GM18873 (cell line): ENCODE data around the gene TLR6.
A peak's percentile ranks its signal among the peaks of the same experiment; 100 is the strongest.

Experiments used
- ATAC-seq: cut with Tn5 transposase; IDR thresholded peaks from one replicate; pipeline ENCODE4 v1.9.1; 2021; ENCODE audit warnings: mild to moderate bottlenecking, moderate library complexity, moderate number of reproducible peaks; ENCODE audit not compliant: unreplicated experiment, low FRiP score

Gene TLR6

DNA sequence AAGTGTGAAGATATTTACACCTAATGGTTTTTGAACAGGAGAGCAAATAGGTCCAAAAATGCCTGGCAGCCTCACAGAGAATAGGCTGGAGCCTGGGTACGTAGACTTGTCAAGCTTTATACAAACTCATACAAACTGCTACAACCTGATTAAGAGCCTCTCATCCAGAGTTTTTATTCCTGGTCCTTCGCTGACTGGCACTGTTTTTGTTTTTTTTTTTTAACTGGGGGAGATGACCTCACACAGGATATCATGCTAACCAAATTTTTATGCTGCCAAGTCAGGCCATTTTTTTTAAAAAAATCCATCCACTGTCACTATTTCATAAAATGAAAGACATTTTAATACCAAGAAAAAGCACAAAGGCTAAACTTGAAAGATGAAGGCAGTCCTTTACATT, 12.9 kb upstream of the TLR6 start:
- ATAC-seq: no peak

GRCh38 chr4:38868059-38868960, 11.7 kb upstream of the TLR6 start:
- no peak for ATAC-seq

DNA sequence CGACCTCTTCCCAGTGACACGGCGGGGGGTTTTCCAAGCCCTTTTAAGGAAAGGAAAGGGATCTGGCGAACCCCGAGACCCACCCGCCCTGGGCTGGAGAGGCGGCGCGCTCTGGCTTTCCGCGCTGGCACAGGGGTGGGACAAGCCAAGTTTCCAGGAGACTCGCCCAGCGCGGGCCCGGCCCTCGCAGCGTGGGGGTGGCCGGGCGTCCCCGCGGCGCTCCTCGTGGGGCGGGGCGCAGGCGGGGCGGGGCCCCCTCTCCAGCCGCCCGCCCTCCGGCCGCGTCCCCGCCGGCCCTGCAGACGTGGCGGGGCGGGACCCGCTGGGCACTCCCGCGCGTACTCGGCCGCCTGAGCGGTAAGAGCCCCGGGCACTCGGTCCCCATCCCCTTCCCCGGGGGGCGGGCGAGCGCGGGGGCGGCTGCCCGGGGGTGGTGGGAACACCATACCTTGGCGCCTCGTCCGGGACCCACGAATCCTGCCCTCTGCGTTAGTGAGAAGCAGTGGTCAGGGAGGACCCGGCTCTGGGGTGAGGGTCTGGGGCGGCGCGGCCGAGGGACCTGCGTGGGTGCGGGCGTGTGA, 11.0 kb upstream of the TLR6 start, which contains the start of gene FAM114A1:
Gene FAM114A1 (plus strand): TSS at position 329 of the 581 bp plus-strand sequence. CDS start 10,273 bp downstream, outside the sequence.
- ATAC-seq: no peak

- no peak for ATAC-seq
Observed at GRCh38 chr4:38866973-38867477, 10.4 kb upstream of the TLR6 start.

DNA sequence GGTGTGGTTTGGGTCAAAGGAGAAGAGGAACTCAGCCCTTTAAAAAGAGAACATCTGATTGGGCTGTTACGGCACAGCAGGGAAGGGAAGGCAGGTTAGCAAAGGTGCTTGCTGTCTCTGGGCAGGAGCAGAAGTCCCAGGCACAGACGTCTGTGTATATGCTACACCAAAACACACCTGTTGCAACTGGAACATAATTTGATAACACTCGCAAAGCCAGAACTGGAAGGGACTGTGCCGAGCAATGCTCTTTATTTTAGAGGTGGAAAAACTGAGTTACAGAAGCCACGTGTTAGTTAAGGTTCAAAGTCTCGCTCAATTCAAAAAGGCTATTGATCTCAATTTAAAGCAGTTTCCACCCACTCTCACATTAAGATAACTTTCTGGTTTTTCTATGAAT, 8.8 kb upstream of the TLR6 start:
- ATAC-seq: no peak

DNA sequence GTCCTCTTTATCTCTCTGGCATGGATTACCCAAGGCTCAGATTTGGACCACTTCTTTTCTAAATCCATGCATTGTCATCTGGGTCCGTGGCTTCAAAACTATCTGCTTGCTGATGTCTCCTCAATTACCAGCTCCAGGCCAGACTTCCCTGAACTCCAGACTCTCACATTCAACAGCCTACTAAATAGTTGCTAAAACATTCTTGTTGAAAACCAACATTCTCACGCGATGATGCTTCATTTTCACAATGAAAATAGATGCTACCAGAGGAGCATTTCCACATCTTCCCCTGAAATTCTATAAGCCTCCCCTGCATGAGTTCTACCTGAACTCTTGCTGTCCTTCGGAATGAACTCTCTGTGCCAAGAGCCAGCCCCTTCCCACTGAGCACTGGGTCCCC, 5.2 kb upstream of the TLR6 start:
- ATAC-seq: no peak

GRCh38 chr4:38860788-38861424, 4.3 kb upstream of the TLR6 start:
- peak; percentile 42 for ATAC-seq

DNA sequence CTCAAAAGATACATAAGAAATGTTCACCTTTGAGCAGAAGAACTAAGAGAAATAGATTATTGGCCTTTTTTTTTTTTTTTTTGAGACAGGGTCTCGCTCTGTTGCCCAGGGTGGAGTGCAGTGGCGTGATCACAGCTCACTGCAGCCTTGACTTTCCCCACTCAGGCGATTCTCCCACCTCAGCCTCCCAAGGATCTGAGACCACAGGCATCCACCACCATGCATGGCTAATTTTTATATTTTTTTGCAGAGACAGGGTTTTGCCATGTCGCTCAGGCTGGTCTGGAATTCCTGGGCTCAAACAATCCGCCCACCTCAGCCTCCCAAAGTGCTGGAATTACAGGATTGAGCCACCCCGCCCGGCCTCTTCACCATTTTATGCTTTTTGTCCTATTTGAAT, 2.9 kb upstream of the TLR6 start:
- no peak for ATAC-seq

GRCh38 chr4:38858097-38858420, 1.4 kb upstream of the TLR6 start:
- ATAC-seq: no peak

- ATAC-seq: peak; percentile 48
Observed at GRCh38 chr4:38857354-38858096, 908 bp upstream of the TLR6 start.

GRCh38 chr4:38856046-38856445, 571 bp downstream of the TLR6 start:
- no peak for ATAC-seq

- ATAC-seq: no peak
Observed at GRCh38 chr4:38855466-38855865, 1.2 kb downstream of the TLR6 start.

DNA sequence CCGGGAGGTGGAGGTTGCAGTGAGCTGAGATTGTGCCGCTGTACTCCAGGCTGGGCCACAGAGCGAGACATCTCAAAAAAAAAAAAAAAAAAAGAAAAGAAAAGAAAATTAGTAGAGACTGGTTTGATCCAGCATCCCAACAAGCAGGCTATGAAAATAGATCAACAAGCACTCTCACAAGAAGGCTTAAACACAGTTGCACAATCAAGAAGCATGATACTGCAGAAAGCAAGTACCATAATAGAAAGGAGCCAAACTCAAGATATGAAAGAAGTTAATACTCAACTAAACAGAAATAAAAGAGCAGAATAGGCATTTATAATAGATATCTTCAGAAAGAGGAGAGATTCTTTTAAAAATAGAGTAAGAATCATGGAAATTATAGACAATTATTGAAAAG, 10.6 kb downstream of the TLR6 start:
- no peak for ATAC-seq

- ATAC-seq: no peak
Observed at GRCh38 chr4:38842994-38843393, 13.6 kb downstream of the TLR6 start.

DNA sequence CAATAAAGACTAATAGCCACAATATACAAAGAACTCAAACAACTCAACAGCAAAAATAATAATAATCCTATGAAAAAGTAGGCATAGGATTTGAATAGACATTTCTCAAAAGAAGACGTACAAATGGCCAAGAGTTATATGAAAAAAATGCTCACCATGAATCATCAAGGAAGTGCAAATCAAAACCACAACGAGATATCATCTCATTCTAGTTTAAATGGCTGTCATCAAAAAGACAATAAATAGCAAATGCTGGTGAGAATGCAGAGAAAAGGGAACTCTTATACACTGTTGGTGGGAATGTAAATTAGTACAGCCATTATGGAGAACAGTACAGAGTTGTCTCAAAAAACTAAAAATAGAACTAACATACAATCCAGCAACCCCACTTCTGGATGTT, 18.8 kb downstream of the TLR6 start:
- no peak for ATAC-seq

DNA sequence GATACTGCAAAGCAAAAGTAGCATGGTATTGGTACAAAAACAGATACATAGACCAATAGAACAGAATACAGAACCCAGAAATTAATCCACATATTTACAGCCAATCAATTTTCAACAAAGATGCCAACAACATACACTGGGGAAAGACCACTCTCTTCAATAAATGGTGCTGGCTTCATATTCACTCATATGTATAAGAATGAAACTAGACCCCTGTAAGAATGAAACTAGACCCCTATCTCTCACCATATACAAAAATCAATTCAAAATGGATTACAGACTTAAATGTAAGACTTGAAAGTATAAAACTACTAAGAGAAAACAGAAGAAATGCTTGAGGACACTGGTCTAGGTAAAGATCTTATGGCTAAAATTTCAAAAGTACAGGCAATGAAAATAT, 19.3 kb downstream of the TLR6 start:
- ATAC-seq: no peak

DNA sequence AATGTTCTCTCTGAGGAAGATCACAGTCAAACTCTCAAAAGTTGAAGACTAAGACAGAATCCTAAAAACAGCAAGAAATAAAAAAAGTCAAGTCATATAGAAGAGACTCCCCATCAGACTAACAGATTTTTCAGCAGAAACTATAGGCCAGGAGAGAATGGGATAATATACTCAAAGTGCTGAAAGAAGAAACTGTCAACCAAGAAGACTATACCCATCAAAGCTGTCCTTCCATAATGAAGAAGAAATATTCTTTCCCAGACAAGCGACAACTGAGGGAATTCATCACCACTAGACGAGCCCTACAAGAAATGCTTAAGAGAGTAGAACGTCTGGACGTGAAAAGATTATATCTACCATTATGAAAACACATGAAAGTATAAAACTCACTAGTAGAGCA, 22.0 kb downstream of the TLR6 start:
- ATAC-seq: no peak

DNA sequence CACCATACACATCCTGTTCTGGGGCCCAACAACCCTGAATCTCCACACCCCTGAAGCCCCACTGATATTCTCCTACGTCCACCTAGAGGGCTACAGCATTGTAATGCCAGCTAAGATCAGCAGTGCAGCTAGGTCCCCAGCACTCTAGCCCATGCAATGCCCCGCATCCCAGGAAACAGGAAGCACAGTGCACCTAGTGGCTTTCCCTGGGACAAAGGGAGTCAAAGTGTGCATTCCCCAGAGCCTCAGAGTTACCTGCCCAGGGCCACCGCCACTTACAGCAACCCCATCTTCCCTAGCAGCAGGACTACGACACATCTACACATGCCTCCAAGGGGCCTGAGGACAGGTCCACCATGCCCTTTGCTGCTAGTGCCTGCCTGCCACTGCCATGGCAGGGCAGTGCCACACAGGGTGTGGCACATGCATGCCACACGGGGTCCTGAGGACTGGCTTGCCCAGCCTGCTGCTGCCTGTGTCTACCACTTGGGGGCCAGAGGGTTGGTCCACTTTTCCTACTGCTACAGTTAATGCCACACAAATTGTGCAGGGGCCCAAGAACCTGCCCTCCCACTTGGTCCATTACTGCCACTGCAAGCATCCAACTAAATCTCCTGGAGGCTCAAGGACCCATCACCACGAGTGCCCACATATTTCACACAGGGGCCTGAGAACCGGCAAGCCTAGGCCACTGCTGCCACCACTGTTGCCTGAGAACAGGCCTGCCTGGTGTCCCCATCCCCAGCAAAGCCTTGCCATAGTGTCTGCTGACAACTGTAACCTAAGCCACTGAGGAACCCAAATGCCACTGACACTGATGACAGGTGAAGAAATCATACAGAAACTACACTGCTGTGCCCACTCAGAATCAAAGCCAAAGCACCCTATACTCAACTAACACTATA, 23.7 kb downstream of the TLR6 start:
- no peak for ATAC-seq

GRCh38 chr4:38832206-38832605, 24.4 kb downstream of the TLR6 start:
- no peak for ATAC-seq

- ATAC-seq: no peak
Observed at GRCh38 chr4:38831653-38832052, 25.0 kb downstream of the TLR6 start.
